ENCODE results near the gene NAALADL2. TPM values are rescaled to one million over a fixed set of nuclear protein-coding genes. Genes with fewer than 3 reads are reported as not detected.
"Not testable (repeated sequence)": the region's sequence is repeated elsewhere in the genome, so short reads cannot be mapped to it uniquely, and the experiment has no call there.

NAALADL2 gene
- polyA plus RNA-seq, 2 donors: 0.26 to 0.54 TPM

GRCh38 chr3:175608911-175609310 lies 749.8 kb downstream of the NAALADL2 start:
- Histone ChIP-seq H3K4me1 (ENCODE audit: control insufficient read depth in 2 of 2, insufficient read depth in 2 of 2, low read length in 1 of 2) (no peaks in the 10 kb centered on the region), H3K36me3 (ENCODE audit: control insufficient read depth in 2 of 2, insufficient read depth in 2 of 2, low read length in 1 of 2) (no peaks in the 10 kb centered on the region), H3K27ac (ENCODE audit: low read depth in 2 of 2, low read length in 1 of 2) (no peak overlapping the region), H3K27me3 (ENCODE audit: control insufficient read depth in 1 of 2, insufficient read depth in 2 of 2, low read length in 2 of 2) (no peaks in the 10 kb centered on the region), H3K9me3 (ENCODE audit: control insufficient read depth in 2 of 2, insufficient read depth in 1 of 2, low read depth in 1 of 2, low read length in 1 of 2) (no peaks in the 10 kb centered on the region), H3K4me3 (ENCODE audit: low read depth in 1 of 2, low read length in 2 of 2) (no peak overlapping the region)
- 84 to 91% methylated on average over 2 of the region's 2 CpGs for WGBS, 2 donors

- Histone ChIP-seq H3K36me3 (ENCODE audit: control insufficient read depth in 2 of 2, insufficient read depth in 2 of 2, low read length in 1 of 2) (no peaks in the 10 kb centered on the region), H3K4me3 (ENCODE audit: low read depth in 1 of 2, low read length in 2 of 2) (no peak overlapping the region)
- WGBS, 2 donors: 65 to 69% methylated on average over 6 of the region's 6 CpGs
Observed at GRCh38 chr3:175612487-175613196, 753.5 kb downstream of the NAALADL2 start.

GRCh38 chr3:175614107-175614506 lies 755.0 kb downstream of the NAALADL2 start:
- H3K27me3 ChIP-seq (ENCODE audit: control insufficient read depth in 1 of 2, insufficient read depth in 2 of 2, low read length in 2 of 2); H3K4me1 ChIP-seq (ENCODE audit: control insufficient read depth in 2 of 2, insufficient read depth in 2 of 2, low read length in 1 of 2); H3K9me3 ChIP-seq (ENCODE audit: control insufficient read depth in 2 of 2, insufficient read depth in 1 of 2, low read depth in 1 of 2, low read length in 1 of 2); H3K36me3 ChIP-seq (ENCODE audit: control insufficient read depth in 2 of 2, insufficient read depth in 2 of 2, low read length in 1 of 2); H3K27ac ChIP-seq (ENCODE audit: low read depth in 2 of 2, low read length in 1 of 2); H3K4me3 ChIP-seq (ENCODE audit: low read depth in 1 of 2, low read length in 2 of 2): not testable (repeated sequence)
- WGBS, 2 donors: 96% methylated on average over 9 of the region's 9 CpGs

More at GRCh38 chr3:175612487-175613196, 753.5 kb downstream of the NAALADL2 start:
- H3K4me1 ChIP-seq (ENCODE audit: control insufficient read depth in 2 of 2, insufficient read depth in 2 of 2, low read length in 1 of 2): no peaks in the 10 kb centered on the region
- H3K27me3 ChIP-seq (ENCODE audit: control insufficient read depth in 1 of 2, insufficient read depth in 2 of 2, low read length in 2 of 2): no peaks in the 10 kb centered on the region
- H3K9me3 ChIP-seq (ENCODE audit: control insufficient read depth in 2 of 2, insufficient read depth in 1 of 2, low read depth in 1 of 2, low read length in 1 of 2): no peaks in the 10 kb centered on the region
- no peak overlapping the region for H3K27ac ChIP-seq (ENCODE audit: low read depth in 2 of 2, low read length in 1 of 2)

- H3K36me3 ChIP-seq (ENCODE audit: control insufficient read depth in 2 of 2, insufficient read depth in 2 of 2, low read length in 1 of 2): no peaks in the 10 kb centered on the region
- WGBS, 2 donors: 87 to 93% methylated on average over 3 of the region's 3 CpGs
- no peak overlapping the region for H3K4me3 ChIP-seq (ENCODE audit: low read depth in 1 of 2, low read length in 2 of 2)
- no peaks in the 10 kb centered on the region for H3K4me1 ChIP-seq (ENCODE audit: control insufficient read depth in 2 of 2, insufficient read depth in 2 of 2, low read length in 1 of 2)
- no peaks in the 10 kb centered on the region for H3K27me3 ChIP-seq (ENCODE audit: control insufficient read depth in 1 of 2, insufficient read depth in 2 of 2, low read length in 2 of 2)
- no peak overlapping the region for H3K27ac ChIP-seq (ENCODE audit: low read depth in 2 of 2, low read length in 1 of 2)
- no peaks in the 10 kb centered on the region for H3K9me3 ChIP-seq (ENCODE audit: control insufficient read depth in 2 of 2, insufficient read depth in 1 of 2, low read depth in 1 of 2, low read length in 1 of 2)
Observed at GRCh38 chr3:175617247-175617646, 758.1 kb downstream of the NAALADL2 start.

GRCh38 chr3:175619369-175619768 lies 760.2 kb downstream of the NAALADL2 start:
- H3K27me3 ChIP-seq (ENCODE audit: control insufficient read depth in 1 of 2, insufficient read depth in 2 of 2, low read length in 2 of 2): no peaks in the 10 kb centered on the region
- no peaks in the 10 kb centered on the region for H3K9me3 ChIP-seq (ENCODE audit: control insufficient read depth in 2 of 2, insufficient read depth in 1 of 2, low read depth in 1 of 2, low read length in 1 of 2)
- H3K36me3 ChIP-seq (ENCODE audit: control insufficient read depth in 2 of 2, insufficient read depth in 2 of 2, low read length in 1 of 2): no peaks in the 10 kb centered on the region
- no peak overlapping the region for H3K4me3 ChIP-seq (ENCODE audit: low read depth in 1 of 2, low read length in 2 of 2)
- H3K4me1 ChIP-seq (ENCODE audit: control insufficient read depth in 2 of 2, insufficient read depth in 2 of 2, low read length in 1 of 2): no peaks in the 10 kb centered on the region
- WGBS, 2 donors: 69 to 94% methylated on average over 1 of the region's 1 CpG
- no peak overlapping the region for H3K27ac ChIP-seq (ENCODE audit: low read depth in 2 of 2, low read length in 1 of 2)

- no peak overlapping the region for H3K27ac ChIP-seq (ENCODE audit: low read depth in 2 of 2, low read length in 1 of 2)
- no peaks in the 10 kb centered on the region for H3K4me1 ChIP-seq (ENCODE audit: control insufficient read depth in 2 of 2, insufficient read depth in 2 of 2, low read length in 1 of 2)
- H3K36me3 ChIP-seq (ENCODE audit: control insufficient read depth in 2 of 2, insufficient read depth in 2 of 2, low read length in 1 of 2): no peaks in the 10 kb centered on the region
- H3K27me3 ChIP-seq (ENCODE audit: control insufficient read depth in 1 of 2, insufficient read depth in 2 of 2, low read length in 2 of 2): no peaks in the 10 kb centered on the region
- H3K4me3 ChIP-seq (ENCODE audit: low read depth in 1 of 2, low read length in 2 of 2): no peak overlapping the region
- 95 to 97% methylated on average over 13 of the region's 13 CpGs for WGBS, 2 donors
- no peaks in the 10 kb centered on the region for H3K9me3 ChIP-seq (ENCODE audit: control insufficient read depth in 2 of 2, insufficient read depth in 1 of 2, low read depth in 1 of 2, low read length in 1 of 2)
Observed at GRCh38 chr3:175620093-175620492, 761.0 kb downstream of the NAALADL2 start.

GRCh38 chr3:175620532-175620931 lies 761.4 kb downstream of the NAALADL2 start:
- Histone ChIP-seq H3K27me3 (ENCODE audit: control insufficient read depth in 1 of 2, insufficient read depth in 2 of 2, low read length in 2 of 2) (no peaks in the 10 kb centered on the region), H3K4me3 (ENCODE audit: low read depth in 1 of 2, low read length in 2 of 2) (no peak overlapping the region), H3K4me1 (ENCODE audit: control insufficient read depth in 2 of 2, insufficient read depth in 2 of 2, low read length in 1 of 2) (no peaks in the 10 kb centered on the region), H3K36me3 (ENCODE audit: control insufficient read depth in 2 of 2, insufficient read depth in 2 of 2, low read length in 1 of 2) (no peaks in the 10 kb centered on the region), H3K27ac (ENCODE audit: low read depth in 2 of 2, low read length in 1 of 2) (no peak overlapping the region), H3K9me3 (ENCODE audit: control insufficient read depth in 2 of 2, insufficient read depth in 1 of 2, low read depth in 1 of 2, low read length in 1 of 2) (no peaks in the 10 kb centered on the region)
- WGBS, 2 donors: 92 to 93% methylated on average over 12 of the region's 12 CpGs

- Histone ChIP-seq H3K36me3 (ENCODE audit: control insufficient read depth in 2 of 2, insufficient read depth in 2 of 2, low read length in 1 of 2) (no peaks in the 10 kb centered on the region), H3K4me1 (ENCODE audit: control insufficient read depth in 2 of 2, insufficient read depth in 2 of 2, low read length in 1 of 2) (no peaks in the 10 kb centered on the region)
- 76 to 78% methylated on average over 1 of the region's 1 CpG for WGBS, 2 donors
Observed at GRCh38 chr3:175640958-175641357, 781.8 kb downstream of the NAALADL2 start.

GRCh38 chr3:175646865-175647264 lies 787.7 kb downstream of the NAALADL2 start:
- Histone ChIP-seq H3K9me3 (ENCODE audit: control insufficient read depth in 2 of 2, insufficient read depth in 1 of 2, low read depth in 1 of 2, low read length in 1 of 2) (no peaks in the 10 kb centered on the region), H3K27me3 (ENCODE audit: control insufficient read depth in 1 of 2, insufficient read depth in 2 of 2, low read length in 2 of 2) (no peaks in the 10 kb centered on the region), H3K4me1 (ENCODE audit: control insufficient read depth in 2 of 2, insufficient read depth in 2 of 2, low read length in 1 of 2) (no peaks in the 10 kb centered on the region), H3K4me3 (ENCODE audit: low read depth in 1 of 2, low read length in 2 of 2) (no peak overlapping the region), H3K36me3 (ENCODE audit: control insufficient read depth in 2 of 2, insufficient read depth in 2 of 2, low read length in 1 of 2) (no peaks in the 10 kb centered on the region), H3K27ac (ENCODE audit: low read depth in 2 of 2, low read length in 1 of 2) (no peak overlapping the region)
- WGBS, 2 donors: 74 to 79% methylated on average over 3 of the region's 3 CpGs

More at GRCh38 chr3:175640958-175641357, 781.8 kb downstream of the NAALADL2 start:
- Histone ChIP-seq H3K4me3 (ENCODE audit: low read depth in 1 of 2, low read length in 2 of 2) (no peak overlapping the region), H3K9me3 (ENCODE audit: control insufficient read depth in 2 of 2, insufficient read depth in 1 of 2, low read depth in 1 of 2, low read length in 1 of 2) (no peaks in the 10 kb centered on the region), H3K27me3 (ENCODE audit: control insufficient read depth in 1 of 2, insufficient read depth in 2 of 2, low read length in 2 of 2) (no peaks in the 10 kb centered on the region), H3K27ac (ENCODE audit: low read depth in 2 of 2, low read length in 1 of 2) (no peak overlapping the region)

GRCh38 chr3:175648899-175649298 lies 789.8 kb downstream of the NAALADL2 start:
- Histone ChIP-seq H3K4me3 (ENCODE audit: low read depth in 1 of 2, low read length in 2 of 2) (no peak overlapping the region), H3K27ac (ENCODE audit: low read depth in 2 of 2, low read length in 1 of 2) (no peak overlapping the region), H3K4me1 (ENCODE audit: control insufficient read depth in 2 of 2, insufficient read depth in 2 of 2, low read length in 1 of 2) (no peaks in the 10 kb centered on the region), H3K9me3 (ENCODE audit: control insufficient read depth in 2 of 2, insufficient read depth in 1 of 2, low read depth in 1 of 2, low read length in 1 of 2) (no peaks in the 10 kb centered on the region), H3K36me3 (ENCODE audit: control insufficient read depth in 2 of 2, insufficient read depth in 2 of 2, low read length in 1 of 2) (no peaks in the 10 kb centered on the region), H3K27me3 (ENCODE audit: control insufficient read depth in 1 of 2, insufficient read depth in 2 of 2, low read length in 2 of 2) (no peaks in the 10 kb centered on the region)

All from esophagus (tissue), 2 donors.